T-helper 2 cell treated with Interferon-gamma antibody and Interleukin-4, amounts not matched to agents 100 ng/mL and 5 ng/mL, for 36 hours (primary cell): ENCODE results near the gene AKAP9. TPM values are rescaled to one million over a fixed set of nuclear protein-coding genes. Genes with fewer than 3 reads are reported as not detected.
"Not testable (repeated sequence)": the region's sequence is repeated elsewhere in the genome, so short reads cannot be mapped to it uniquely, and the experiment has no call there.

Experiments
- intact Hi-C: fragments of 100-400 bp; cut with micrococcal nuclease; formaldehyde crosslinking; loops from one replicate; pipeline ENCODE4 v1.15.1; 2023
- total RNA-seq: library from RNA; stranded (reverse); gene quantifications from 2 replicates; pipeline ENCODE4 v1.2.3, GENCODE V29; 2022

The AKAP9 gene
- total RNA-seq, 1 donor from 2014 or later: 46.8 TPM

GRCh38 chr7:92058040-92058439 is 117.4 kb downstream of the AKAP9 start:
- intact Hi-C loops: no loop called here

GRCh38 chr7:92058899-92059298 is 118.2 kb downstream of the AKAP9 start:
- intact Hi-C loops: no loop called here

GRCh38 chr7:92061154-92061553 is 120.5 kb downstream of the AKAP9 start:
- intact Hi-C loops: no loop called here

- intact Hi-C loops: no loop called here
Measured at GRCh38 chr7:92064438-92065029, 123.9 kb downstream of the AKAP9 start.

GRCh38 chr7:92071032-92071431 is 130.4 kb downstream of the AKAP9 start:
- intact Hi-C loops: no loop called here

GRCh38 chr7:92072121-92072520 is 131.5 kb downstream of the AKAP9 start:
- intact Hi-C loops: no loop called here

GRCh38 chr7:92072708-92073107 is 132.0 kb downstream of the AKAP9 start:
- intact Hi-C loops: no loop called here

- intact Hi-C loops: no loop called here
Measured at GRCh38 chr7:92075455-92076158, 134.9 kb downstream of the AKAP9 start.

GRCh38 chr7:92076509-92076908 is 135.8 kb downstream of the AKAP9 start:
- intact Hi-C loops: no loop called here

- intact Hi-C loops: not testable (repeated sequence)
Measured at GRCh38 chr7:92083922-92084321, 143.3 kb downstream of the AKAP9 start.

GRCh38 chr7:92088266-92088665 is 147.6 kb downstream of the AKAP9 start:
- intact Hi-C loops: no loop called here

- intact Hi-C loops: no loop called here
Measured at GRCh38 chr7:92092210-92092609, 151.5 kb downstream of the AKAP9 start.

- intact Hi-C loops: no loop called here
Measured at GRCh38 chr7:92095380-92095779, 154.7 kb downstream of the AKAP9 start.

GRCh38 chr7:92100534-92100933 is 159.9 kb downstream of the AKAP9 start:
- intact Hi-C loops: no loop called here

- intact Hi-C loops: not testable (repeated sequence)
Measured at GRCh38 chr7:92102862-92103261, 162.2 kb downstream of the AKAP9 start.

GRCh38 chr7:92108821-92109220 is 168.2 kb downstream of the AKAP9 start:
- intact Hi-C loops: no loop called here

GRCh38 chr7:92110857-92111256 is 170.2 kb downstream of the AKAP9 start:
- intact Hi-C loops: no loop called here

GRCh38 chr7:92115821-92116220 is 175.2 kb downstream of the AKAP9 start:
- intact Hi-C loops: no loop called here

- intact Hi-C loops: no loop called here
Measured at GRCh38 chr7:92116949-92117348, 176.3 kb downstream of the AKAP9 start.

GRCh38 chr7:92119213-92119759 is 178.6 kb downstream of the AKAP9 start:
- intact Hi-C loops: no loop called here

GRCh38 chr7:92121681-92122080 is 181.0 kb downstream of the AKAP9 start:
- intact Hi-C loops: no loop called here

- intact Hi-C loops: loop anchor here (10.0 kb wide), 3 partner anchors 464 to 1786 kb away; partner anchors contain the start of genes FAM133B, GTPBP10 and SAMD9
Measured at GRCh38 chr7:92131093-92131492, 190.4 kb downstream of the AKAP9 start.
